Psoas muscle (tissue), 8 donors: Measurements from ENCODE around the gene SRSF3. TPM values are rescaled to one million over a fixed set of nuclear protein-coding genes. Genes with fewer than 3 reads are reported as not detected.
"Not testable (repeated sequence)": the region's sequence is repeated elsewhere in the genome, so short reads cannot be mapped to it uniquely, and the experiment has no call there.

Experiments
- ATAC-seq, 4 donors: fragments of 200-7000 bp; cut with Tn5 transposase; one replicate each; pipeline ENCODE4 v1.9.1; 2020; ENCODE audit warnings: moderate library complexity in 3 of 4, mild to moderate bottlenecking in 2 of 4
- DNase-seq, 2 donors: peaks; one replicate each; pipeline ENCODE4 v3.0.0-alpha.2; 2020
- H3K27ac ChIP-seq: fragments of 200-600 bp; one replicate; pipeline ENCODE4 v1.8.0; 2022
- H3K27me3 ChIP-seq, 3 donors: fragments of 200-600 bp in 1 of 3; one replicate each; pipeline versions ENCODE4 v1.6.1 to v1.8.0; 2013 to 2022; ENCODE audit warnings: low read length in 2 of 3, mild to moderate bottlenecking in 2 of 3, moderate library complexity in 1 of 3; ENCODE audit not compliant: insufficient read depth in 3 of 3
- H3K36me3 ChIP-seq, 2 donors: fragments of 200-600 bp in 1 of 2; one replicate each; pipeline versions ENCODE4 v1.6.1 to v1.8.0; 2013 to 2022; ENCODE audit warnings: low read depth in 1 of 2, mild to moderate bottlenecking in 1 of 2, moderate library complexity in 1 of 2; ENCODE audit not compliant: insufficient read depth in 1 of 2
- H3K4me1 ChIP-seq: fragments of 200-600 bp; one replicate; pipeline ENCODE4 v1.8.0; 2022
- H3K4me3 ChIP-seq: fragments of 200-600 bp; one replicate; pipeline ENCODE4 v1.8.0; 2022; ENCODE audit warnings: mild to moderate bottlenecking
- H3K9me3 ChIP-seq: fragments of 200-600 bp; one replicate; pipeline ENCODE4 v1.8.0; 2022
- WGBS, 3 donors: extraction: QIAGEN DNeasy Blood & Tissue Kit; methylation state at CpG; one replicate each; pipeline versions ENCODE4 v1.1.6 to v1.1.7; 2013; 5-methylcytosine and 5-hydroxymethylcytosine counted together
- intact Hi-C, 2 donors: fragments of 100-400 bp; cut with DNase I; formaldehyde crosslinking; loops; one replicate each; pipeline versions ENCODE4 v1.11.0 to v1.14.2; 2022
- polyA plus RNA-seq, 3 donors: library from polyadenylated mRNA; stranded (reverse); fragments of 200-250 nt; gene quantifications; one replicate each; pipeline ENCODE4 v1.2.3, GENCODE V29; 2013
- total RNA-seq, 4 donors: library from RNA; stranded (reverse); fragmentation: NEBNext Ultra II Directional in 2 of 4; extraction: Animal tissue kit (Norgen Biotek cat#: 25700) in 2 of 4; gene quantifications; one replicate each; pipeline versions ENCODE4 v1.2.1 to v1.2.4, GENCODE V29; 2021 to 2023
- TF ChIP-seq, protein P1 (sequence below): fragments of 200-600 bp; IDR thresholded peaks from one replicate; pipeline ENCODE4 v1.8.0; 2022; ENCODE audit warnings: antibody characterized with exemption
- donor health status: healthy with polysubstance abuse.
- donor health status: DM: no; HTN: no; CAD: no; lungs with moderate emphysema.
- donor health status: Bipolar disorder and iron deficiency.
- donor health status: healthy.
- donor health status: DM: yes; HTN: yes; CAD: no.
- donor health status: DM: no; HTN: no; CAD: no.
- donor health status: DM: no; HTN: no; CAD: no.
- donor health status: DM: yes; HTN: yes; CAD: no.

Gene SRSF3
- total and polyA plus RNA-seq, 7 donors = 64.6 to 267 (median 154) TPM

DNA sequence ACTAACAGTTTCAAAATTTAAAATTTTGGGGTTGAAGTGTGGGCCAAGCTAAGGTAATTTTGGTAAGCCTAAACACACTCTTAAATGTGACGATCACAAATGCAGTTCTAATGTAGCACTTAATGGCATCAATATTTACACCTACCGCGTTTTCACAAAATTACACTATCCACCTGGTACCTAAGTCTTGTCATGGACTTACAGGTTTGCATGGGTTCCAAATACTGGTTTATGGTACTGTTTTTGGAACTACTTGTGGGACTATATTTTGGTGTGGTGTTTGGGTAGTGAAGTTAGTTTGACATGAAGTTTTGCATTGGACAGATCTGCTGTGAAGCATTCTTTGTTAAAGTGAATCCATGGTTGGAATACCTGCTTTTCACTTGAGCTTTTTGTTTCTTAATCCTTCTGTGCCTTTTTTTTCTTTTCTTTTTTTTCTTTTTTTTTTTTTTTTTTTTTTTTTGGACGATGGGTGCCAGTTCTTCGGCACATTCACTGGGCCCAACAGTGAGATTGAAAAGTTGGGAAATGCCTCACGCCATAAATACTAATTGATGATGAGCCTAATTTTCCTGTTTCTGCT is 6.5 kb downstream of the SRSF3 start:
- ATAC-seq (no peak), DNase-seq (no peak)
- H3K4me3 ChIP-seq = peak overlapping the region; percentile 86
- intact Hi-C loops = no loop called here
- peaks cover 83% of the 10 kb centered on the region for H3K4me1 ChIP-seq
- no peaks in the 10 kb centered on the region for H3K27me3 ChIP-seq
- H3K36me3 ChIP-seq = peaks cover 20 to 94% of the 10 kb centered on the region in 2 donors
- H3K27ac ChIP-seq = no peak overlapping the region
- H3K9me3 ChIP-seq = no peaks in the 10 kb centered on the region
- TF ChIP-seq, protein P1, sequence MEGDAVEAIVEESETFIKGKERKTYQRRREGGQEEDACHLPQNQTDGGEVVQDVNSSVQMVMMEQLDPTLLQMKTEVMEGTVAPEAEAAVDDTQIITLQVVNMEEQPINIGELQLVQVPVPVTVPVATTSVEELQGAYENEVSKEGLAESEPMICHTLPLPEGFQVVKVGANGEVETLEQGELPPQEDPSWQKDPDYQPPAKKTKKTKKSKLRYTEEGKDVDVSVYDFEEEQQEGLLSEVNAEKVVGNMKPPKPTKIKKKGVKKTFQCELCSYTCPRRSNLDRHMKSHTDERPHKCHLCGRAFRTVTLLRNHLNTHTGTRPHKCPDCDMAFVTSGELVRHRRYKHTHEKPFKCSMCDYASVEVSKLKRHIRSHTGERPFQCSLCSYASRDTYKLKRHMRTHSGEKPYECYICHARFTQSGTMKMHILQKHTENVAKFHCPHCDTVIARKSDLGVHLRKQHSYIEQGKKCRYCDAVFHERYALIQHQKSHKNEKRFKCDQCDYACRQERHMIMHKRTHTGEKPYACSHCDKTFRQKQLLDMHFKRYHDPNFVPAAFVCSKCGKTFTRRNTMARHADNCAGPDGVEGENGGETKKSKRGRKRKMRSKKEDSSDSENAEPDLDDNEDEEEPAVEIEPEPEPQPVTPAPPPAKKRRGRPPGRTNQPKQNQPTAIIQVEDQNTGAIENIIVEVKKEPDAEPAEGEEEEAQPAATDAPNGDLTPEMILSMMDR = no peak
- WGBS, 3 donors = 58 to 71% (median 63%) methylated on average over 6 of the region's 6 CpGs

DNA sequence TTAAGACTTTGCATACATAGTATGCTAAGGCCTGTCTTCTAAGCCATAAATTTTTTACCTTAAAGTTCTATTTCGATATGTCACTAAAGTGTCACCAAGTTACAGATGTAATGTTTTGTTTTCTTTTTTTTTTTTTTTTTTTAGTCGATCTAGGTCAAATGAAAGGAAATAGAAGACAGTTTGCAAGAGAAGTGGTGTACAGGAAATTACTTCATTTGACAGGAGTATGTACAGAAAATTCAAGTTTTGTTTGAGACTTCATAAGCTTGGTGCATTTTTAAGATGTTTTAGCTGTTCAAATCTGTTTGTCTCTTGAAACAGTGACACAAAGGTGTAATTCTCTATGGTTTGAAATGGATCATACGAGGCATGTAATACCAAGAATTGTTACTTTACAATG is 7.7 kb downstream of the SRSF3 start:
- H3K27me3 ChIP-seq, DNase-seq, H3K9me3 ChIP-seq, H3K4me3 ChIP-seq, ATAC-seq, intact Hi-C loops: not testable (repeated sequence)
- peaks cover 25 to 100% of the 10 kb centered on the region in 2 donors for H3K36me3 ChIP-seq
- peaks cover 93% of the 10 kb centered on the region for H3K4me1 ChIP-seq
- WGBS, 3 donors = 68 to 74% (median 73%) methylated on average over 3 of the region's 3 CpGs
- peak overlapping the region; percentile 14 for H3K27ac ChIP-seq

DNA sequence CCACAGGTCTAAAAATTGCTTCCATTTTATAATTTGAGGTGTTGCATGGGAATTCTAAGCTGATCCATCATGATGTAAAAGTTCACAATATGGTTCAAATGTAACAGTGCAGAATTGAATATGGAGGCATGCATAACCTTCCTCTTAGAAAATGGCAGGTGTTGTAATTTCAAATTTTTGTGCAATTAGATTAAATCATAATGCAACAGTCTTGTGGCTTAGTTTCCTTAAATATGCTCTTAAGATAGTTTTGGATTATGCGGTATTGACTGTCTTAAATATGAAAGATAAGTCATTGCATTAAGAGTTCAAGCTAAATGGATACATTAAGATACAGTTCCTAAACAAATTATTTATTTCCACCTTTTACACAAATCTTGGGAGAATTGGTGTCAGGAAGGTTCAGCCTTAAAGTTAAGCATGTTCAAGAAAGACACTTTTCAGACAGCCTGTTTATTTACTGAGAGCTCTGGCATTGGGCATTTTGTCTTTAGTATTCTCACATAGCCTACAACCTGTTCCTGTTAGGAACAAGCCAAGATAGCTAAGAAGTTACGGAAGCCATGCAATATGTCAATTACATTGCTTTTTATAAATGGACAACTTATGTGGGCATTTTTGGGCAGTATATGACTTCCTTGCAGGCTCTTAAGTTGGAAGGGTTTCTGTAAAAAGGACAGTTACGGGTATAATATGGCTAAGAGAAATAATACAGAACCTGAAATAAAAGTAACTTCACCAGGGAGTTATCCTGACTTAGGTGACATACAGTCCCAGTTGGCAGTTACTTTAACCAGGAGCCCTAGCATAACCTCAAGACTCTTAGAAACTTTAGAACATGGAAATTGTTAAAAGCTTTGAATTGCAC is 9.3 kb downstream of the SRSF3 start:
- H3K4me1 ChIP-seq = peaks cover 91% of the 10 kb centered on the region
- no peak for ATAC-seq
- no peaks in the 10 kb centered on the region for H3K27me3 ChIP-seq
- intact Hi-C loops = no loop called here
- no peak for DNase-seq
- no peak overlapping the region for H3K27ac ChIP-seq
- 76 to 88% (median 84%) methylated on average over 3 of the region's 3 CpGs for WGBS, 3 donors
- no peak overlapping the region for H3K4me3 ChIP-seq
- H3K36me3 ChIP-seq = peaks cover 25 to 100% of the 10 kb centered on the region in 2 donors
- TF ChIP-seq, protein P1 = no peak
- H3K9me3 ChIP-seq = no peaks in the 10 kb centered on the region

DNA sequence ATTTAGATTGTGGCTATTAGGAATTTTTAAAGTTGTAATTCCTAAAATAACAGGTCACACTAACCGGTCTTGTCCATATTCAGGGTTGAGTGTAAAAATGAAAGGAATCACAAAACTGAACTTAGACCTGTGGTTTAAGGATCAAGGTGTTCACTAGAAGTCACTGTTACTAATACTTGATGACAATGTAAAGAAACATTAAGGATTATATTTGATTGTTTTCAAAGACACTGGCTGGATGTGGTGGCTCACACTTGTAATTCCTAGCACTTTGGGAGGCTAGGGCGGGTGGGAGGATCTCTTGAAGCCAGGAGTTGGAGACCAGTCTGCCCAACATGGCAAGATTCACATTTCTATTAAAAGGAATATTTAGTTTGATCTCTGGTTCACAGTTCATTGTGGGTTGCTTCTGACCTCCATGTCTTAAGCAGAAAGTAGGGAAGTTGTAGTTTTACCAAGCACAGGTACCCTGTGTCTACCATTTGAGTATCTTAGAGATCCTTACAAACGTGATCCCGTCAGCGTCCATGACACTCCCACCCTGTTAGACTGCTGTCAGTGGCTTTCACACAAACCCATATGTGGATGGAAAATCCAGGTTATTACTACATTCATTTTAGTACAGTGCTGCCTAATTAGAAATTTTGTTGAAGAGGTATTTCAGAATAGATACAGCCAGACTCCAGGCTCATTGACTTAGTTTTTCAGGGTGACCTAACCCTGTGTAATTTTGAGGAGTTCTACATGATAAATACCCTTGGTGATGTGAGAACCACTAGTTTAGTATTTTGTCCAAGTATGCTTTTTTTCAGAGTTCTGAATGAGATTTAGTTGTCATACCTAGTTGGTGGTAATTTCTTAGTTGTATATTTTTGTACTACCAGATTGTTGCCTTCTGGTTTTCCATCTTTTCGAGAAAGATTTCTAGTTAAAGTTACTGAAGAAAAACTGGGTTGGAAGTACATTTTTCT is 10.2 kb downstream of the SRSF3 start:
- Histone ChIP-seq H3K27ac (no peak overlapping the region), H3K4me1 (peaks cover 89% of the 10 kb centered on the region), H3K36me3 (peaks cover 20 to 99% of the 10 kb centered on the region in 2 donors)

More for the DNA sequence above, 10.2 kb downstream of the SRSF3 start:
- Histone ChIP-seq H3K9me3 (no peaks in the 10 kb centered on the region), H3K27me3 (no peaks in the 10 kb centered on the region), H3K4me3 (no peak overlapping the region)
- no peak for DNase-seq
- TF ChIP-seq, protein P1 = no peak
- intact Hi-C loops = no loop called here
- 86 to 90% (median 87%) methylated on average over 6 of the region's 6 CpGs for WGBS, 3 donors
- no peak for ATAC-seq
